K562 (cell line): ENCODE measurements around the gene RGS14. TPM values are rescaled to one million over a fixed set of nuclear protein-coding genes. Genes with fewer than 3 reads are reported as not detected.

ENCODE experiments used
- CUX1 ChIP-seq: fragments of 200-800 bp; sonication (Bioruptor generic); IDR thresholded peaks from 2 replicates; pipeline ENCODE4 v1.6.1; 2016; ENCODE audit warnings: missing genetic modification characterization, missing compliant biosample characterization
- MECOM ChIP-seq: fragments of 250-450 bp; sonication (Bioruptor Pico); IDR thresholded peaks from 2 replicates; pipeline ENCODE4 v1.8.0; 2022; ENCODE audit warnings: inconsistent platforms
- NELFE ChIP-seq: IDR thresholded peaks from 2 replicates; pipeline ENCODE4 v1.6.1; 2011; ENCODE audit warnings: mild to moderate bottlenecking; ENCODE audit not compliant: insufficient read depth, insufficient read length
- POLR2AphosphoS2 ChIP-seq: IDR thresholded peaks from 2 replicates; pipeline ENCODE4 v1.6.1; 2012; ENCODE audit warnings: low read length, improper control_type of control experiment
- polyA plus RNA-seq, 8 experiments: library from polyadenylated mRNA; depleted of rRNA in 4 of 8; stranded (reverse) in 5 of 8; unstranded in 3 of 8; fragments of >200 nt; fragmentation: Nextera tagmentation in 2 of 8; fragmentation: Illumina TruSeq in 1 of 8; extraction: Ambion mirVana in 2 of 8; extraction: Trizol in 1 of 8; gene quantifications; 2 replicates each; pipeline versions ENCODE4 v1.2.1 to v1.2.3, GENCODE V29; 2011 to 2014; ENCODE audit warnings: inconsistent platforms in 1 of 8, missing spikeins in 1 of 8
- total RNA-seq, 7 experiments: library from RNA; depleted of rRNA in 6 of 7; stranded (reverse); fragments of >200 nt in 6 of 7; fragmentation: Illumina TruSeq in 2 of 7; extraction: Trizol in 2 of 7; gene quantifications; 2 replicates each; pipeline versions ENCODE4 v1.2.1 to v1.2.3, GENCODE V29; 2011 to 2021; ENCODE audit warnings: low replicate concordance in 1 of 7
- TF ChIP-seq, protein P1 (sequence below): sonication (generic); formaldehyde crosslinking; IDR thresholded peaks from 2 replicates; pipeline ENCODE4 v1.8.1; 2023; ENCODE audit warnings: mild to moderate bottlenecking, missing genetic modification reagents
- TF ChIP-seq, protein P2 (sequence below): sonication (generic); formaldehyde crosslinking; IDR thresholded peaks from 2 replicates; pipeline ENCODE4 v1.9.0; 2022; ENCODE audit warnings: mild to moderate bottlenecking, missing genetic modification reagents
- TF ChIP-seq, protein P3 (sequence below): fragments of 450-650 bp; IDR thresholded peaks from 2 replicates; pipeline ENCODE4 v1.6.1; 2016; ENCODE audit warnings: mild to moderate bottlenecking, moderate library complexity

The RGS14 gene
- total and polyA plus RNA-seq, 9 of the 15 experiments (the other 6 are each of a cell fraction or from before 2014, with no cell fraction given): 0.28 to 75.9 (median 34.5) TPM

GRCh38 chr5:177403102-177403791 is 45.5 kb downstream of the RGS14 start (continued):
- no peak for TF ChIP-seq CUX1 (CRISPR knock-in tag)
- TF ChIP-seq, protein P1, sequence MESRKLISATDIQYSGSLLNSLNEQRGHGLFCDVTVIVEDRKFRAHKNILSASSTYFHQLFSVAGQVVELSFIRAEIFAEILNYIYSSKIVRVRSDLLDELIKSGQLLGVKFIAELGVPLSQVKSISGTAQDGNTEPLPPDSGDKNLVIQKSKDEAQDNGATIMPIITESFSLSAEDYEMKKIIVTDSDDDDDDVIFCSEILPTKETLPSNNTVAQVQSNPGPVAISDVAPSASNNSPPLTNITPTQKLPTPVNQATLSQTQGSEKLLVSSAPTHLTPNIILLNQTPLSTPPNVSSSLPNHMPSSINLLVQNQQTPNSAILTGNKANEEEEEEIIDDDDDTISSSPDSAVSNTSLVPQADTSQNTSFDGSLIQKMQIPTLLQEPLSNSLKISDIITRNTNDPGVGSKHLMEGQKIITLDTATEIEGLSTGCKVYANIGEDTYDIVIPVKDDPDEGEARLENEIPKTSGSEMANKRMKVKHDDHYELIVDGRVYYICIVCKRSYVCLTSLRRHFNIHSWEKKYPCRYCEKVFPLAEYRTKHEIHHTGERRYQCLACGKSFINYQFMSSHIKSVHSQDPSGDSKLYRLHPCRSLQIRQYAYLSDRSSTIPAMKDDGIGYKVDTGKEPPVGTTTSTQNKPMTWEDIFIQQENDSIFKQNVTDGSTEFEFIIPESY (CRISPR knock-in tag): peak; percentile 97
- no peak for TF ChIP-seq MECOM (CRISPR knock-in tag)
- TF ChIP-seq, protein P2, sequence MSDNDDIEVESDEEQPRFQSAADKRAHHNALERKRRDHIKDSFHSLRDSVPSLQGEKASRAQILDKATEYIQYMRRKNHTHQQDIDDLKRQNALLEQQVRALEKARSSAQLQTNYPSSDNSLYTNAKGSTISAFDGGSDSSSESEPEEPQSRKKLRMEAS: peak; percentile 31; the same call in 1 of the 2 replicates
- no peak for TF ChIP-seq POLR2AphosphoS2
- TF ChIP-seq NELFE: no peak
- TF ChIP-seq, protein P3, sequence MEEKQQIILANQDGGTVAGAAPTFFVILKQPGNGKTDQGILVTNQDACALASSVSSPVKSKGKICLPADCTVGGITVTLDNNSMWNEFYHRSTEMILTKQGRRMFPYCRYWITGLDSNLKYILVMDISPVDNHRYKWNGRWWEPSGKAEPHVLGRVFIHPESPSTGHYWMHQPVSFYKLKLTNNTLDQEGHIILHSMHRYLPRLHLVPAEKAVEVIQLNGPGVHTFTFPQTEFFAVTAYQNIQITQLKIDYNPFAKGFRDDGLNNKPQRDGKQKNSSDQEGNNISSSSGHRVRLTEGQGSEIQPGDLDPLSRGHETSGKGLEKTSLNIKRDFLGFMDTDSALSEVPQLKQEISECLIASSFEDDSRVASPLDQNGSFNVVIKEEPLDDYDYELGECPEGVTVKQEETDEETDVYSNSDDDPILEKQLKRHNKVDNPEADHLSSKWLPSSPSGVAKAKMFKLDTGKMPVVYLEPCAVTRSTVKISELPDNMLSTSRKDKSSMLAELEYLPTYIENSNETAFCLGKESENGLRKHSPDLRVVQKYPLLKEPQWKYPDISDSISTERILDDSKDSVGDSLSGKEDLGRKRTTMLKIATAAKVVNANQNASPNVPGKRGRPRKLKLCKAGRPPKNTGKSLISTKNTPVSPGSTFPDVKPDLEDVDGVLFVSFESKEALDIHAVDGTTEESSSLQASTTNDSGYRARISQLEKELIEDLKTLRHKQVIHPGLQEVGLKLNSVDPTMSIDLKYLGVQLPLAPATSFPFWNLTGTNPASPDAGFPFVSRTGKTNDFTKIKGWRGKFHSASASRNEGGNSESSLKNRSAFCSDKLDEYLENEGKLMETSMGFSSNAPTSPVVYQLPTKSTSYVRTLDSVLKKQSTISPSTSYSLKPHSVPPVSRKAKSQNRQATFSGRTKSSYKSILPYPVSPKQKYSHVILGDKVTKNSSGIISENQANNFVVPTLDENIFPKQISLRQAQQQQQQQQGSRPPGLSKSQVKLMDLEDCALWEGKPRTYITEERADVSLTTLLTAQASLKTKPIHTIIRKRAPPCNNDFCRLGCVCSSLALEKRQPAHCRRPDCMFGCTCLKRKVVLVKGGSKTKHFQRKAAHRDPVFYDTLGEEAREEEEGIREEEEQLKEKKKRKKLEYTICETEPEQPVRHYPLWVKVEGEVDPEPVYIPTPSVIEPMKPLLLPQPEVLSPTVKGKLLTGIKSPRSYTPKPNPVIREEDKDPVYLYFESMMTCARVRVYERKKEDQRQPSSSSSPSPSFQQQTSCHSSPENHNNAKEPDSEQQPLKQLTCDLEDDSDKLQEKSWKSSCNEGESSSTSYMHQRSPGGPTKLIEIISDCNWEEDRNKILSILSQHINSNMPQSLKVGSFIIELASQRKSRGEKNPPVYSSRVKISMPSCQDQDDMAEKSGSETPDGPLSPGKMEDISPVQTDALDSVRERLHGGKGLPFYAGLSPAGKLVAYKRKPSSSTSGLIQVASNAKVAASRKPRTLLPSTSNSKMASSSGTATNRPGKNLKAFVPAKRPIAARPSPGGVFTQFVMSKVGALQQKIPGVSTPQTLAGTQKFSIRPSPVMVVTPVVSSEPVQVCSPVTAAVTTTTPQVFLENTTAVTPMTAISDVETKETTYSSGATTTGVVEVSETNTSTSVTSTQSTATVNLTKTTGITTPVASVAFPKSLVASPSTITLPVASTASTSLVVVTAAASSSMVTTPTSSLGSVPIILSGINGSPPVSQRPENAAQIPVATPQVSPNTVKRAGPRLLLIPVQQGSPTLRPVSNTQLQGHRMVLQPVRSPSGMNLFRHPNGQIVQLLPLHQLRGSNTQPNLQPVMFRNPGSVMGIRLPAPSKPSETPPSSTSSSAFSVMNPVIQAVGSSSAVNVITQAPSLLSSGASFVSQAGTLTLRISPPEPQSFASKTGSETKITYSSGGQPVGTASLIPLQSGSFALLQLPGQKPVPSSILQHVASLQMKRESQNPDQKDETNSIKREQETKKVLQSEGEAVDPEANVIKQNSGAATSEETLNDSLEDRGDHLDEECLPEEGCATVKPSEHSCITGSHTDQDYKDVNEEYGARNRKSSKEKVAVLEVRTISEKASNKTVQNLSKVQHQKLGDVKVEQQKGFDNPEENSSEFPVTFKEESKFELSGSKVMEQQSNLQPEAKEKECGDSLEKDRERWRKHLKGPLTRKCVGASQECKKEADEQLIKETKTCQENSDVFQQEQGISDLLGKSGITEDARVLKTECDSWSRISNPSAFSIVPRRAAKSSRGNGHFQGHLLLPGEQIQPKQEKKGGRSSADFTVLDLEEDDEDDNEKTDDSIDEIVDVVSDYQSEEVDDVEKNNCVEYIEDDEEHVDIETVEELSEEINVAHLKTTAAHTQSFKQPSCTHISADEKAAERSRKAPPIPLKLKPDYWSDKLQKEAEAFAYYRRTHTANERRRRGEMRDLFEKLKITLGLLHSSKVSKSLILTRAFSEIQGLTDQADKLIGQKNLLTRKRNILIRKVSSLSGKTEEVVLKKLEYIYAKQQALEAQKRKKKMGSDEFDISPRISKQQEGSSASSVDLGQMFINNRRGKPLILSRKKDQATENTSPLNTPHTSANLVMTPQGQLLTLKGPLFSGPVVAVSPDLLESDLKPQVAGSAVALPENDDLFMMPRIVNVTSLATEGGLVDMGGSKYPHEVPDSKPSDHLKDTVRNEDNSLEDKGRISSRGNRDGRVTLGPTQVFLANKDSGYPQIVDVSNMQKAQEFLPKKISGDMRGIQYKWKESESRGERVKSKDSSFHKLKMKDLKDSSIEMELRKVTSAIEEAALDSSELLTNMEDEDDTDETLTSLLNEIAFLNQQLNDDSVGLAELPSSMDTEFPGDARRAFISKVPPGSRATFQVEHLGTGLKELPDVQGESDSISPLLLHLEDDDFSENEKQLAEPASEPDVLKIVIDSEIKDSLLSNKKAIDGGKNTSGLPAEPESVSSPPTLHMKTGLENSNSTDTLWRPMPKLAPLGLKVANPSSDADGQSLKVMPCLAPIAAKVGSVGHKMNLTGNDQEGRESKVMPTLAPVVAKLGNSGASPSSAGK: peak; percentile 32; the same call in 1 of the 2 replicates
